Activated CD8-positive, alpha-beta memory T cell treated with anti-CD3 and anti-CD28 coated beads, Interleukin-2, amount 50 U/mL, for 24 hours (primary cell): ENCODE data around the gene P4HTM.

Source experiments
- DNase-seq: peaks from one replicate; pipeline ENCODE4 v3.0.0-alpha.2; 2020; ENCODE audit errors: extremely low read depth

The P4HTM gene

DNA sequence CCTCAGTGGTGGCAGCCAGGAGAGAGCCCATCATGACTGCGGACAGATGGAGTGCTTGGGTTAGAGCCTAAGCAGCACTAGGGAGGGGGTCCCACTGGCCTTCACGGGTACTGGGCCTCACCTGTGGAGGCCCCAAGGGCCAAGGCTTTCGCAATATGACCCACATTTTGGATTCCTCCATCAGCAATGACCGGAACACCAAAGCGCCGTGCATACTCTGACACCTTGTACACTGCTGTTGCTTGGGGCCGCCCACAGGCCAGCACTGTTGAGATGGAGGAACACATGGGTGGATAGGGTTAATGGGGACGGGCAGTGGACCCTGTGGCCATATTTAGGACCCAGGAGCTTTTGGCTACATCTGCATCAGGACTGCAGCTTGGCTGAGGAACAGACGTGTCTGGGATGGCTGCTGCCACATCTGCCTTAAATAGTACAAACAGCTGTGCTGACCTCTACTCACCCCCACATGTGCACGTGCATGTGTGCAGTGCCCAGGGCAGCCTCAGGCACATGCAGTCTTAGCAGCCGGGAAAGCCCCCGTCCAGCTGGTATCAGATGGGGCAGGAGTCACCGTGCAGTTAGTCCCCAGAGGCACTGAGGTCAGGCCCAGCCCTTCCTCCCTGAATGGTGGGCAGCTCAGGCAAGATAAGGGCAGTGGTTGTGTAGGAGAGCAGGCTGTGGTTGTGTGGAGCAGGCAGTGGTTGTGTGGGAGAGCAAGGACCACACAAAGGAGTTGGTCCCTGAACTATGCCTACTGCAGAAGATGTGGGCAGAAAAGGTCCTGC is 35.2 kb downstream of the P4HTM start:
- DNase-seq: no peak

DNA sequence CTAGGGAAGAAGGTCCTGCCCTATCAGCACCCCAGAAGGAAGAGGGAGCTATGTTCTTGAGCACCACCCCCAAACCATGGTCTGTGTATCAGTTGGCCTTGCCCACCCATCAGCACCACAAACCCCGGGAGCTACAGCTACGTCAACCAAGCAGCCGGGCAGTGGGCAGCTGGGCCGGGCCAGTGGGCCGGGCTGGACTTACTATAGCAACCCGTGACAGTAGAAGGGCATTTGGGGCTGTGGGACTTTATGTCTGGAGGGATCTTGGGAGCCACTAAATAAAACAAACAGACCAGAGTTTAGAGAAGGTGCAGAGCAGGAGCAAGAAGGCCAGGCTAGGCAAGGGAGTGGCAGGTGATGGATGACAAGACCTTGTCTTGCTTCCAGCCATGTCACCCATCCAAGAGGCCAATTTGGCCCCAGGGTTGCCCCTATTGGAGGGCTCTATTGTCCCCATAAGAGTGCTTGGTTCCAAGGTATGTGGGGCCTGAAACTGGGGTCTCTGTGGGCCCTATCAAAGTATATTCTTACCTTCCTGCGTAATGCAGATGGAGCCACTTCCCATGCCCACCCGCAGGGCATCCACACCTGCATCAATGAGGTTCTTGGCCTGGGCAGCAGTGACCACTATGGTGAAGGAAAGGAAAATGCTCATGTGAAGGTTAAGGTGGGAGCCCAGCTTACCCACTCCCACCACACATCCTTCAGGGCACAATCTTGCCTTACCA is 35.9 kb downstream of the P4HTM start:
- no peak for DNase-seq

GRCh38 chr3:49026536-49026935 is 36.5 kb downstream of the P4HTM start:
- no peak for DNase-seq

- no peak for DNase-seq
Observed at GRCh38 chr3:49027634-49028033, 37.6 kb downstream of the P4HTM start.

GRCh38 chr3:49028298-49028672 is 38.2 kb downstream of the P4HTM start:
- DNase-seq: no peak

GRCh38 chr3:49028673-49029562 is 38.9 kb downstream of the P4HTM start, which contains the start of gene IMPDH2:
TSS of gene IMPDH2 (minus strand) at chr3:49029398. CDS start at chr3:49029350, 48 bp downstream.
- peak; percentile 80 for DNase-seq

DNA sequence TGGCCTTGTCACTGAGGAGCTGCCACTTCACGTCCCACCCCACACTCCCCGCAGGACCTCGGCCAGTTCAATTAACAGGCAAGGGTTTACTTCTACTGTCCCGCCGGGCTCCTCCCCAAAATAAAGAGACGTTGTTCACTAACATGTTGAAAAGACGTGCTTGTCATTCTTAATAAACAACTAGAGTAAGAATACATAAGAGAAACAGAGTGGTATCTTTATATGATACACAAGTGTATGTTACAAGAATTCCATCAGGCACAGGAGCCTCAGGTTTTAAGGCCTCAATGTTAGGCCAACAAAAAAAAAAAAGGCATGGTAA is 39.5 kb downstream of the P4HTM start:
- no peak for DNase-seq

DNA sequence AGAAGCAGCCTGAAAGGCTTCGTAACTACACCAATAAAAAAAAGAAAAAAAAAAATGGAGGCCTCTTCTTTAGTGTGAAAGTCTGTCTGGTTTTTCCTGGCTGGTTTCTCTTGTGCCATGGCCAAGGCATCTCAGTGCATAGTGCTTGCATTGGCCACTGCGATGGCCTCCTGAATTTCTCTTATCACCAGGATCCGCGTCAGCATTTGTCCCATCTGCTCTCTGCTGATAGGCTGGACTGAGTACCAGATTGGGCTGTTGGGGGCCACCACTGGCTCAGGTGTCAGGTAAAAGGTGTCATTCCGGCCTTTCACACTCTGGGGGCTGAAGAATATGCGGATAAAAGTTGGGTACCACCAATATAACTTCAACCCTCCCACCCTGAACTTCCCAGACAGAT is 40.3 kb downstream of the P4HTM start:
- no peak for DNase-seq

DNA sequence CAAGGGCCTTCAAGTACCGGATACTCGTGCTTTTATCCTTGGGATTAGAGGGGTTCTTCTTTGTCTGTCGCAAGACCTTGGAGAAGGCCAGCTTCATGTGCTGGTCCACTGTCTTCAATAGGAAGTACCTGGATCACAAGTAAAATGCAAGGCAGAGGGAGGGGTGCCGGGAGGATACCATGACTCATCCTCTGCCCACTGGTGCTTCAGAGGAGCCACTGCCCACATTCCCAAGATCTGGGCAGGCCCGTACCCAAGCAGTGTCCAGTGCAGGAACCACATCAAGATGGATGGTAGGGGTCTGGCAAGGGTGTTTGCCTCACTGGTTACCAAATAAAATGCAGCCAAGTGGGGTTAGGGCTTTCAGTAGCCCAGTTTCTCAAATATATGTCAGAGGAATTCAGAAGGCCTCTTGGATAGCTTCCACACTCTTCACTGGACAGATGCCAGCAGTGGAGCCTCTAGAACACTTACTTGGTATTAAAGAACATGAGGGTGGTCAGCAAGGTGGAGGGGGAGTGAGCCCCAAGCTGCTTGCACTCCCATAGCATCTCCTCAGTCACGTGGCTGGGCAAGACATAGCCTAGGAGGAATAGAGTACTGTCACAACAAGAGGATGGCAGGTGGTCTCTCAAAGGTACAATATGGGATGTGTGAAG is 42.7 kb downstream of the P4HTM start:
- no peak for DNase-seq

- no peak for DNase-seq
Observed at GRCh38 chr3:49034650-49035049, 44.6 kb downstream of the P4HTM start.

DNA sequence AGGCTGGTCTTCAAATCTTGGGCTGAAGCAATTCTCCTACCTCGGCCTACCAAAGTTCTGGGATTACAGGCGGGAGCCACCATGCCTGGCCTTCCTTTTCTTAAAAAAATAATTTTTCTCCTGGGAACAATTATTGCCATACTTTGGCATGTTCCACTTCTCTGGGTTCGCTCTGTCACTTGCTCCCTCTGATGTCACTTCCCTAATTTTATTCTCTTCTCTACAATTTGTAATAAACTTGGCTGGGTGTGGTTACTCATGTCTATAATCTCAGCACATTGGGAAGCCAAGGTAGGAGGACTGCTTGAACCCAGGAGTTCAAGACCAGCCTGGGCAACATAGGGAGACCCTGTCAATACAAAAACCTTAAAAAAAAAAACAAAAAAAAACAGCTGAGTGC is 45.2 kb downstream of the P4HTM start:
- no peak for DNase-seq

- no peak for DNase-seq
Observed at GRCh38 chr3:49053543-49053942, 63.5 kb downstream of the P4HTM start.

DNA sequence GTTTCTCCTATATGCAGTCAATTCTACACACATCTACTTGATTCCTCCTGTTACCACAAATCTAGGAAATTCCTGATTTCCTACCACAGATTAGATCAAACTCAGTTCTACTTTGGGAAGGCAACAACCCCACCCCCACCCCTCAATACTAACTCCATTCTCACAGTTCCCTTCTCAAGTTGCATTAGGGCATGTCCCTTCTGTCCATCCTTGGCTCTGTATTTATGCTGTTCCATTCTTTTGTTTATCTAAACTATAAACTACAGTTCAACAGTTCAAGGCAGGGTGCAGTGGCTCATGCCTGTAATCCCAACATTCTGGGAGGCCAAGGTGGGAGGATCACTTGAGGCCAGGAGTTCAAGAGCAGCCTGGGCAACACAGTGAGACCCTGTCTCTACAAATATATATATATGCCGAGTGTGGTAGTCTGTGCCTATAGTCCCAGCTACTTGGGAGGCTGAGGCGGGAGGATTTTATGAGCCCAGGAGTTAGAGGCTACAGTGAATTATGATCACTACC is 64.4 kb downstream of the P4HTM start:
- DNase-seq: no peak
